Liver (tissue), 2 donors: ENCODE results near the gene ACTRT2.

Source experiments
- MAX ChIP-seq: IDR thresholded peaks from 2 replicates; pipeline ENCODE4 v1.6.1; 2016; ENCODE audit warnings: antibody characterized with exemption
- YY1 ChIP-seq: IDR thresholded peaks from 2 replicates; pipeline ENCODE4 v1.6.1; 2016; ENCODE audit warnings: antibody characterized with exemption, mild to moderate bottlenecking
- TF ChIP-seq, protein P1 (sequence below): fragments of 150-350 bp; IDR thresholded peaks from 2 replicates; pipeline ENCODE4 v1.5.1; 2017; ENCODE audit warnings: improper control_type of control experiment, low read depth, low read length; ENCODE audit not compliant: missing input control
- donor health status: healthy.

DNA sequence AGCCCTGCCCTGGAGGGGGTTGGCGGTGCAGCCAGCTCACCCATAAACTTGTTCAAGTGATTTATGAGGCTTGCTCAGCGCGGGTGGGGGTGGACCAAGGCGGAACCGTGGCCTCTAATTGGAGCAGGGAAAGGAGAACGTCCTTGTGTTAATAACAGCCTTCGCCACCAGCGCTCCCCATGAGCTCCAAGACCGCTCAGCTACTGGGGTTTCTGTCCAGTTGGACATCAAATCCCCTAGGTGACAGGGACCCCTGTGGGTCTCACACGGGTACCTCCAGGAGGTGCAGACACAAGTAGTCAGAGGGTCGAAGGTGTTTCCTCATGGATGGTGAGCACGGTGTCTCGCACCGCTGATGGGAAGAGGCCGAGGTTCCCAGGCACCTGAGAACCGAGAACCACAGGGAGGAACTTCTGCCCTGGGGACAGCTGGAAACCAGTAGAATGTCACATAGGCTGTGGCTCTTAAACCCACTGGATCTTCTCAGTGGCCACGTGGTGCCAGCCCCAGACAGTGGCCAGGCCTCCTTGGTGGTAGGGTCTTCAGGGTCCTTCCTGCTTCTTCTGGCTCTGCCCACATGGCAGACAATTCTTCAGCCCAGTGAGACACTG is 3.7 kb upstream of the ACTRT2 start:
- TF ChIP-seq, protein P1, sequence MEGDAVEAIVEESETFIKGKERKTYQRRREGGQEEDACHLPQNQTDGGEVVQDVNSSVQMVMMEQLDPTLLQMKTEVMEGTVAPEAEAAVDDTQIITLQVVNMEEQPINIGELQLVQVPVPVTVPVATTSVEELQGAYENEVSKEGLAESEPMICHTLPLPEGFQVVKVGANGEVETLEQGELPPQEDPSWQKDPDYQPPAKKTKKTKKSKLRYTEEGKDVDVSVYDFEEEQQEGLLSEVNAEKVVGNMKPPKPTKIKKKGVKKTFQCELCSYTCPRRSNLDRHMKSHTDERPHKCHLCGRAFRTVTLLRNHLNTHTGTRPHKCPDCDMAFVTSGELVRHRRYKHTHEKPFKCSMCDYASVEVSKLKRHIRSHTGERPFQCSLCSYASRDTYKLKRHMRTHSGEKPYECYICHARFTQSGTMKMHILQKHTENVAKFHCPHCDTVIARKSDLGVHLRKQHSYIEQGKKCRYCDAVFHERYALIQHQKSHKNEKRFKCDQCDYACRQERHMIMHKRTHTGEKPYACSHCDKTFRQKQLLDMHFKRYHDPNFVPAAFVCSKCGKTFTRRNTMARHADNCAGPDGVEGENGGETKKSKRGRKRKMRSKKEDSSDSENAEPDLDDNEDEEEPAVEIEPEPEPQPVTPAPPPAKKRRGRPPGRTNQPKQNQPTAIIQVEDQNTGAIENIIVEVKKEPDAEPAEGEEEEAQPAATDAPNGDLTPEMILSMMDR = no peak
- TF ChIP-seq MAX = no peak
- no peak for TF ChIP-seq YY1
